Motor neuron (in vitro differentiated cells): ENCODE data around the gene RPUSD1. TPM values are rescaled to one million over a fixed set of nuclear protein-coding genes. Genes with fewer than 3 reads are reported as not detected.

ENCODE experiments used
- ATAC-seq, 8 experiments: fragments of 200-7000 bp; cut with Tn5 transposase; replicated peaks in 6 of 8; 2 replicates each; pipeline ENCODE4 v1.8.0; 2021; ENCODE audit warnings: mild to moderate bottlenecking in 8 of 8, moderate library complexity in 8 of 8
- H3K27ac ChIP-seq, 2 donors: fragments of 250-450 bp; sonication (Bioruptor Pico); 2 replicates each; pipeline ENCODE4 v1.9.0; 2021; ENCODE audit warnings: antibody characterized with exemption in 2 of 2, mild to moderate bottlenecking in 2 of 2, moderate library complexity in 1 of 2
- H3K4me1 ChIP-seq, 2 donors: fragments of 250-450 bp; sonication (Bioruptor Pico); replicated peaks in 1 of 2; 2 replicates each; pipeline ENCODE4 v1.6.1; 2021; ENCODE audit warnings: antibody characterized with exemption in 2 of 2, mild to moderate bottlenecking in 2 of 2, moderate library complexity in 1 of 2
- H3K4me3 ChIP-seq, 5 donors: fragments of 250-450 bp; sonication (Bioruptor Pico); 2 replicates each; pipeline ENCODE4 v1.9.0; 2021; ENCODE audit warnings: antibody characterized with exemption in 5 of 5, mild to moderate bottlenecking in 5 of 5, moderate library complexity in 4 of 5
- WGBS, 10 experiments: fragments of 450-650 bp; shearing (Covaris generic); methylation state at CpG; one replicate each; pipeline ENCODE4 v1.0.0; 2022; 5-methylcytosine and 5-hydroxymethylcytosine counted together
- in situ Hi-C, 9 experiments: fragments of 400-800 bp; cut with MboI; loops; one replicate each; pipeline ENCODE4 v1.15.0; 2021; ENCODE audit warnings: low sequenced_read_pairs in 9 of 9, low pct_unique_long_range_greater_than_20kb in 2 of 9; ENCODE audit not compliant: unreplicated experiment in 9 of 9
- total RNA-seq, 8 experiments: library from RNA; unstranded; fragments of 300-600 nt; gene quantifications; 2 replicates each; pipeline versions ENCODE4 v1.2.3 to v1.2.4, GENCODE V29; 2022

The RPUSD1 gene
- total RNA-seq, 8 experiments from 2014 or later = 8.7 to 32.7 (median 15.8) TPM

DNA sequence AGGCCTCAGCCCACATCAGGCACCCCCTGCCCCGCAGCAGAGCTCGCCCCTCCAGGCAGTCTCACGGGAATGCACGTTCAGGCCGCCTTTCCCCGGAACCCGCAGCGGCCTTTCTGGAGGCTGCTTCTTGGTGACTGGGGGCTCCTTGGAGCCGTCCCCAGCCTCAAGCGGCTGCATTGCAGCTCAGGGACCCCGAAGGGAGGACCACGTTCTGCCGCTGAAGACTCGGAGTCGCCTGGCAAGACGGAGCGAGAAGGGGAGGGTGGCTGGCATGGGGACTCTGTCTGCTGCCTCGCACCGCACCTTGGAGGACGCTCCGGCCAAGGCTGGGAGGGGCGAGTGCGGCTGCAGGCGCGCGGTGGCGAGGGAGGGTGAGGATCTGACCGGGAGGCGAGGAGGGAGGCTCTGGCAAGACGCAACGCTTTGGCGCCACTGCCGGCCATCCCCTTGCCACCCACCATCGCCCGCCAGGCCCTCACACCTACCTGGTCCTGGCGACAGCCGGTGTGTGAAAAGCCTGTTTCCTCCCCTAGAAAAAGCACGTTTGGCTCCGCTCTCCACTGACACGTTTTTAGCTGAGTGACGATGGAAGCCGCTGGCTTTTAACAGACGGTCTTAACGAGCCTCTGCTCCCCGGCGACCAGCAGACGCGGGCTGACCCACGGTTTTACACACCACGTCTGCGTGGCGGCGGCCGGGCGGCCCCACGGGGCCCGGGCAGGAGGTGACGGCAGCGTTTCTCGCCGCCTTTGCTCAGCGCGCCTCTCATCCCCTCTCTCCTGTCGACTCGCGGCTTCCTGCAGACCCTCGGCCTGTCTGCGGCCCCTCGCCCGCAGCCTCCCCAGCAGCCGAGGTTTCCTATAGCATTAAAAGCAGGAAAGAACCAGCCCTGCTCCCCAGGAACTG is 29.1 kb upstream of the RPUSD1 start:
- in situ Hi-C loops = loop anchor here in 8 of 9 experiments (10.0 to 25.0 kb wide), 4 partner anchors 238 to 258 kb away; partner anchors contain the start of gene SSTR5 (in 6 of the 8)
- ATAC-seq = peak in 3 of 8 experiments; percentile 52 to 64 (median 56)
- WGBS, 10 experiments = 20 to 100% (median 34%) methylated on average over 1 to 12 of the region's 71 CpGs; no CpG with 5 or more reads in 5 of the 10 experiments
- H3K4me3 ChIP-seq = peak overlapping the region in 1 of 5 donors; percentile 19
- H3K27ac ChIP-seq = peak overlapping the region in 1 of 2 donors; percentile 3
- peaks cover 9 to 12% of the 10 kb centered on the region in 2 donors for H3K4me1 ChIP-seq

DNA sequence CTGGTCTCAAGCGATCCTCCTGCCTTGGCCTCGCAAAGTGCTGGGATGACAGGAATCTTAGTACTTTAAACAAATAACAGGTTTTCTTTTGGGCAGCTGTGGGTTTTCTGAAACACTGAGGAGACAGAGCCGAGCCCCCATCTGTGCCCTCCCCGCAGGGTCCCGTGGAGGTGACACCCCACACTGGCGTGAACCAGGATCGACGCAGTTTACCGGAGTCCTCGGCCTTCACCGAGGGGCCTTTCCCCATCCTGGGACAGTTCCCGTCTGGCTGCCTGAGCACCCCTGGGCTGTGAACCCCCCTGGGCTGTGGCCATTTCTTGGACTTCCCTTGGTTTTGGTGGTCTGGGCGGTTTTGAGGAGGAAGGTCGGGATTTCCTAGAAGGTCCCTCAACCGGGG is 27.7 kb upstream of the RPUSD1 start:
- 80 to 100% (median 94%) methylated on average over 1 to 8 of the region's 15 CpGs; no CpG with 5 or more reads in 6 of the 10 experiments for WGBS, 10 experiments
- in situ Hi-C loops = loop anchor here in 8 of 9 experiments (10.0 to 25.0 kb wide), 4 partner anchors 239 to 259 kb away; partner anchors contain the start of gene SSTR5 (in 6 of the 8)
- Histone ChIP-seq H3K4me3 (no peak overlapping the region), H3K27ac (no peak overlapping the region), H3K4me1 (peaks cover 9 to 12% of the 10 kb centered on the region in 2 donors)
- ATAC-seq = no peak

DNA sequence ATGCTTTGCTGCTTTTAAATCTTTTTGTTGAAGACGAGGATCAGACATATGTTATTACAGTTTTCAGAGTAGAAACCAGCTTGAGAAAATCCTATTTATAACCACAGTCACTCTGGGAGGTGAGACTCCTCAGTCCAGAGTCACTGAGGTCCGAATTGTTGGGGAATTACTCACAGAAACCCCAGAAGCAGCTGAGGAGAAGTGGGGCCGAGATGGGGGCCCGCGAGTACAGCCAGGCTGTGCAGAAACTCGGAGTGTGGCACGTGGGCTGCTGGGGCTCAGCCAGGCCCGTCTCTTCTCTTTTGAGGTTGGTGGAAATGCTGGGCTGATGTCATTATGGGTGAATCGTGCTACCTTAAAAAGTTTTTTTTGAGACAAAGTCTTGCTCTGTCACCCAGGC is 26.8 kb upstream of the RPUSD1 start:
- Histone ChIP-seq H3K4me1 (peaks cover 9 to 12% of the 10 kb centered on the region in 2 donors), H3K4me3 (no peak overlapping the region), H3K27ac (no peak overlapping the region)
- WGBS, 10 experiments = 0 to 100% (median 87%) methylated on average over 1 to 5 of the region's 9 CpGs; no CpG with 5 or more reads in 4 of the 10 experiments
- no peak for ATAC-seq
- in situ Hi-C loops = loop anchor here in 8 of 9 experiments (10.0 to 25.0 kb wide), 4 partner anchors 240 to 260 kb away; partner anchors contain the start of gene SSTR5 (in 6 of the 8)

DNA sequence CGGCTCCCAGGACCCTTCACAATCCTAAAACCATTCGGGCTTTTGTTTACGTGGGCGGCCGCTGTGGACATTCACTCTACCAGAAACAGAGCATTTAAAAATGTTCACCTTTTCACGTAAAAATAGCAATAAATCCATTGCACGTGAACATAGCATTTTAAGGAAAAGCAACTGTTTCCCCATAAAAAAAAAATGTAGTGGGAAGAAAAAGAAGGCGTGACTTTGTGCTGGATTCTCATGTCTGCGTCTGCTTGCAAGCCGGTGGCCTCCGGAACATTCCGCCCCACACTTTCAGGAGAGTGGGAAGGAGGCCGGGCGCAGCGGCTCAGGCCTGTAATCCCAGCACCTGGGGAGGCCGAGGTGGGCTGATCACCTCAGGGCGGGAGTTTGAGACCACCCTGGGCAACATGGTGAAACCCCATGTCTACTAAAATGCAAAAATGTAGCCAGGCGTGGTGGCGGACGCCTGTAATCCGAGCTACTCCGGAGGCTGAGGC is 25.8 kb upstream of the RPUSD1 start:
- Histone ChIP-seq H3K4me3 (no peak overlapping the region), H3K27ac (no peak overlapping the region), H3K4me1 (peaks cover 9 to 12% of the 10 kb centered on the region in 2 donors)
- 13 to 93% (median 32%) methylated on average over 3 to 11 of the region's 22 CpGs; no CpG with 5 or more reads in 3 of the 10 experiments for WGBS, 10 experiments
- no peak for ATAC-seq
- in situ Hi-C loops = loop anchor here in 8 of 9 experiments (10.0 to 25.0 kb wide), 4 partner anchors 241 to 261 kb away; partner anchors contain the start of gene SSTR5 (in 6 of the 8)

DNA sequence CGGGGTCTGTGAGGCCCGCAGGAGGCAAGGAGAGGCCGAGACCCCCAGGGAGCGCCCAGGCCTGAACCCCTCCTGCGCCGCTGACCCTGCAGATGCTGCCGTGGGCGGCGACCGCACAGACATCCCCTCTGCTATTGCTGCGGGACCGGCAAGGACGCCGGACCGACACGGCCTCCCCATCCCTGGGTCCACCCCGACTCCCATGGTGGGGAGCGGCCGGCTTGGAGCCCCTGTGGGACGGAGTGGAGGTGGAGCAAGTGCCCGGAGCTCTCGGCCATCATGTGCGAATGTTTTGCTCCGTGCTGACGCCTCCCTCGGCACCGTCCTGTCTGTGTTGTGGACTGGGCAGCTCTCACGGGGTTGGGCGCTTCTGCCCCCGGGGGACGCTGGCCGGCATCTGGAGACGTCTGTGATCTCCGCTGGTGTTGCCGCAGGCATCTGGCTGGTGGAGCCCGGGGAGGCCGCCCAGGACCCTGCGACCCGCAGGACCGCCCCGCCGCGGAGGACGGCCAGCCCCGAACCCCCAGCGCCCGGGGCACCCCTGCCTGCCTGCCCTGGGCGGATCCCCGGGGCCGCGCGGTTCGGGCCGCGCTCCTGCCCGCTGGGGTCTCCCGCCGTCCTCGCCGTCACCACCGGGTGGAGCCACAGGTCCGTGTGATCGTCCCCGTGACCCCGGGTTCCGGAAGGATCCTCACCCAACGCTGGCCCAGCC is 25.2 kb upstream of the RPUSD1 start:
- ATAC-seq = peak; percentile 81 to 92 (median 86)
- no peak overlapping the region for H3K27ac ChIP-seq
- 0 to 50% (median 0%) methylated on average over 1 to 9 of the region's 67 CpGs; no CpG with 5 or more reads in 5 of the 10 experiments for WGBS, 10 experiments
- peaks cover 15 to 16% of the 10 kb centered on the region in 2 donors for H3K4me1 ChIP-seq
- H3K4me3 ChIP-seq = peak overlapping the region in 4 of 5 donors; percentile 2 to 25 (median 22)
- in situ Hi-C loops = loop anchor here in 8 of 9 experiments (10.0 to 25.0 kb wide), 4 partner anchors 241 to 261 kb away; partner anchors contain the start of gene SSTR5 (in 6 of the 8)

DNA sequence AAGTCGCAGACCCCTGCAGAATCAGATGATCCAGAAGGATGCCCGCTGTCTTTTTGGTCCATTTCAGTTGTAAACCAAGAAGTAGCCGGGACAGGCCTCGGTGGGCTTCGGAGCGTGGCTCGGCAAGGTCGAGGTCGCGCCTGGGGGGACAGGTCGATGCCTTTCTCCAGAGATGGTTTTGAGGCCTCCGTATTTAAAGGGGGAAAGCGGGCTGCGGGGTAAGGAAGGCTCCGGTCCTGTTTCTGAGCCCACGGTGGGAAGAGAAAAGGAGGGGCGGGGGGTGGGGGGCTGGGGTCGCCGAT is 19.9 kb upstream of the RPUSD1 start:
- Histone ChIP-seq H3K4me1 (peaks cover 12% of the 10 kb centered on the region in 2 donors), H3K27ac (peak overlapping the region; percentile 75 to 83), H3K4me3 (peak overlapping the region; percentile 65 to 95 (median 79))
- in situ Hi-C loops = loop anchor here in 5 of 9 experiments (25.0 kb wide), 1 partner anchor 254 kb away; the partner anchor contains the start of gene SSTR5 (in 5 of the 5)
- peak in 1 of 8 experiments; percentile 1 for ATAC-seq
- 0 to 67% (median 16%) methylated on average over 1 to 5 of the region's 19 CpGs; no CpG with 5 or more reads in 5 of the 10 experiments for WGBS, 10 experiments

DNA sequence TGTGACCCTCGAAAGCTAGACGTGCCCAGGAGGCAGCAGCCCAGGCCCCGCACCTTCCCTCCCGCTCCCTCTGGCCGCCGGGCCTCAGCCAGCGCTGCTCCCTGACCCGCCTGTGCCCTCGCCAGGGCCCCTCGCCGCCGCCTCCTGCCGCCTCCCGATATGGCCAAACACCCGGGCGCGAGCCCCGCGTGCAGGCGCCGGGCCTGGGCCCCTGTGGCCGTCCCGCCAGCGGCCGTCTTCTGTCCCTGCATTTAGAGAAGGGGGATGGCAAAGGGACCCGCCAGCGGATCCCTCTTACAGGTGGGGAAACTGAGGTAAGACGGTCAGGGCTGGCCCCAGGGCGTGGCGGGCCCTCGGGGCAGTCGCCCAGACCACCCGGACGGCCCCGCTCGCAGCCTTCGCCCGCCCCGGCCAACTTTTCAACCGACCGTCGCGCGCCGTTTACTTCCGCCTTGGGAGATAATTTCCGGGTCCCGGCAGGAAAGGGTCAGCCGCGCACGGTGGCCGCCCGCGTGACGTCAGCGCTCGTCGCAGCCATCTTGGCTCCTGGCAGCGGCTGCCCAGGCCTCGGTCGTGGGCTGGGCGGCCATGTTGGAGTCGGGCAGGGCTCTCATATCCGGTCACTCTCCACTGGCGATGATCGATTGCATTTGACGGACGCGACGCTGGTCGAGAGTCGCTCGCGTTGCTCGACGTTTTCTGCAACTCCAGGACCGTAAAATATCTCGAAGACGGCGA is 19.3 kb upstream of the RPUSD1 start:
- H3K4me1 ChIP-seq = peaks cover 12% of the 10 kb centered on the region in 2 donors
- peak overlapping the region; percentile 83 to 97 for H3K27ac ChIP-seq
- 0 to 60% (median 0%) methylated on average over 2 to 12 of the region's 80 CpGs; no CpG with 5 or more reads in 4 of the 10 experiments for WGBS, 10 experiments
- H3K4me3 ChIP-seq = peak overlapping the region; percentile 65 to 95 (median 79)
- in situ Hi-C loops = loop anchor here in 5 of 9 experiments (25.0 kb wide), 1 partner anchor 255 kb away; the partner anchor contains the start of gene SSTR5 (in 5 of the 5)
- ATAC-seq = peak; percentile 91 to 97 (median 95)

DNA sequence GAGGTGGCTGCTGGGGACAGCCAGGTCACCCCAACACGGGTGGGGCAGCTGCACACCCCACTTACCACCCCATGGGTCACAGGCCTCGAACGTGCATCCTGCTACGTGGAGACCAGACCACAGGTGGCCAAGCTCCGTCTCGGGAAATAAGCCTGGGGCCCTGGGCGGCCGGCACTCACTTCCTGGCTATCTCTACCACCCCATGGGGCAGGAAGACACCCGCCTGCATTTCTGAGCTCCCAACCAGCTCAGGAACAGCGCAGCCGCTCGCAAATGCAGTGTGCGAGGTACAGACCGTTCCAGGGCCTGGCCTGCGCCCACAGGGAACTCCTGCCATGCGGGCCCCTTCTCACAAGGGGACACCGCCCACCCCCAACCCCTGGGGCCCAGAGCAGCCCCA is 17.3 kb upstream of the RPUSD1 start:
- in situ Hi-C loops = loop anchor here in 5 of 9 experiments (25.0 kb wide), 1 partner anchor 257 kb away; the partner anchor contains the start of gene SSTR5 (in 5 of the 5)
- ATAC-seq = no peak
- Histone ChIP-seq H3K4me3 (no peak overlapping the region), H3K4me1 (peaks cover 16% of the 10 kb centered on the region in 2 donors), H3K27ac (no peak overlapping the region)
- no CpG with 5 or more reads among the region's 17 CpGs for WGBS, 10 experiments

DNA sequence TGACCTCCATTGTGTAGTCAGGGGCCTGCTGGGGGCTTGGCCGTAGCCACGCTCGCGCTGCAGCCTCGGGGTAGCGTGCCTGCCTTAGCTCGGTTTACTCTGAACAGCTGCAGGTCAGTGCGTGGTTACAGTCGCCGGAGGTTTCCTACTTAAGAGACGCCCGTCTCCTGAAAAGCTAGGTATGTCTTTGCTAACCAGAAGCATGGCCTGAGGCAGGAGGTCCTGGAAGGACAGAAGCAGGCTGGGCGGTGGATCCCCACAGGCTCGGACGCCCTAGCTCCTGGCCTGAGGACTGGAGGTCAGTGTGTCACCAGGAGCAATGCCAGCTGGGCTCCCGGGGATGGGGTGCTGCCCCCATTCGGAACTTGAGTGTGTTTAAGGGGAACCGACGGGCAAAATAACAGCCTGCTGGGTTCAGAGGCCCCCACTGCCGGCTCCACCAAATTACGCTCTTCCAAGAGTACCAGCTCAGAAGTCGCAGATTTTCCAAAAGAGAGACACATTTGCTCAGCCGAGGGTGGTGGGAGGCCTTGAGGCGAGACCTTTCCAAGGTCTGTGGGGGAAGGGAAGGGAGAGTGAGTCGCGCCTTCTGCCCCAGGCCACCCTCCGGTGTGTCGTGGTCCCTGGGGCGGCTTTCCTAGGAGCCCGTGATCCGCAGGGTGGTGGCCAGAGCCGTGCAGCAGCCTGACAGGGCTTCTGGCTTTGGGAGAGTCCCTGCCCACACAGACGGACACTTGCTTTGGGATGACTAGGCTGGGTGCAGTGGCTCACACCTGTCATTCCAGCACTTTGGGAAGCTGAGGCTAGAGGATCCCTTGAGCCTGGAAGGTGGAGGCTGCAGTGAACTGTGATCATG is 16.2 kb upstream of the RPUSD1 start:
- peaks cover 23 to 26% of the 10 kb centered on the region in 2 donors for H3K4me1 ChIP-seq
- ATAC-seq = no peak
- H3K4me3 ChIP-seq = no peak overlapping the region
- WGBS, 10 experiments = 0 to 100% (median 54%) methylated on average over 1 to 9 of the region's 33 CpGs
- in situ Hi-C loops = loop anchor here in 5 of 9 experiments (25.0 kb wide), 1 partner anchor 258 kb away; the partner anchor contains the start of gene SSTR5 (in 5 of the 5)
- no peak overlapping the region for H3K27ac ChIP-seq

DNA sequence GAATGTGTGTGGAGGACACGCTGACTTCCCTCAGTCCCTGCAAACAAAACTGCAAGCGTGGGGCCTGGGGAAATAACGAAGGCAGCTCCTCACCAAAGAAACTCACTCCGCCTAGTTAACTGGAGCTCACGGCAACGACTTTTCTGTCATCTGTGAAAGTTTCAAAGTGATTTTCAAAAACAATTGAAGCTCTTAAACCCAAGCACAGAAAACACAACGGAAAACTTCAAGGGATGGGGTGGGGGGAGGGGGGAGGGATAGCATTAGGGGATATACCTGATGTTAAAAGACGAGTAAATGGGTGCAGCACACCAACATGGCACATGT is 15.5 kb upstream of the RPUSD1 start:
- in situ Hi-C loops = loop anchor here in 5 of 9 experiments (25.0 kb wide), 1 partner anchor 259 kb away; the partner anchor contains the start of gene SSTR5 (in 5 of the 5)
- Histone ChIP-seq H3K4me1 (peaks cover 20 to 26% of the 10 kb centered on the region in 2 donors), H3K4me3 (no peak overlapping the region), H3K27ac (no peak overlapping the region)
- 17 to 75% (median 40%) methylated on average over 1 to 4 of the region's 8 CpGs; no CpG with 5 or more reads in 7 of the 10 experiments for WGBS, 10 experiments
- no peak for ATAC-seq
